GM12801 (cell line): Measurements from ENCODE around the gene MCCC2.

ENCODE experiments used
- CTCF ChIP-seq: IDR thresholded peaks from one replicate; pipeline ENCODE4 v1.5.1; 2011; ENCODE audit warnings: control low read depth; ENCODE audit not compliant: insufficient read length; ENCODE audit errors: extremely low read depth

Gene MCCC2

DNA sequence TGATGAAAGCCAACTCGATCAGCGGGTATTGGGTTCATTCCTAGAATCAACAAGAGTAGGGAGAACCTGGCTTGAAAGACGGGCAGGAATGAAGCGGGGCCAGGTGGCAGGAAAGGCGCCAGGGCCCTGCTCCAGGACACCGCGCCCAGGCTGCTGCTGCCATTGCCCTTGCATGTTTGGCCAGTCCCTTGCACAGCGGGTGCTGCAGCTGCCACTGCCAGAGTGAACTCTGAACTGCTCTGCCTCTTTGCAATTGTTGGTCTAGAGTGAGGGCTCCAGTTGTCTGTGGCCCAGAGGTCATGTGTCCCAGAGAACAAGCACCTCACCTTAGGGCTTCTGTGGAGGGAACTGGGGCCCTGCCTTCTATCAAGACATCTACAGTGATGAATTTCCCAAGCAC, 107.9 kb downstream of the MCCC2 start:
- no peak for TF ChIP-seq CTCF

DNA sequence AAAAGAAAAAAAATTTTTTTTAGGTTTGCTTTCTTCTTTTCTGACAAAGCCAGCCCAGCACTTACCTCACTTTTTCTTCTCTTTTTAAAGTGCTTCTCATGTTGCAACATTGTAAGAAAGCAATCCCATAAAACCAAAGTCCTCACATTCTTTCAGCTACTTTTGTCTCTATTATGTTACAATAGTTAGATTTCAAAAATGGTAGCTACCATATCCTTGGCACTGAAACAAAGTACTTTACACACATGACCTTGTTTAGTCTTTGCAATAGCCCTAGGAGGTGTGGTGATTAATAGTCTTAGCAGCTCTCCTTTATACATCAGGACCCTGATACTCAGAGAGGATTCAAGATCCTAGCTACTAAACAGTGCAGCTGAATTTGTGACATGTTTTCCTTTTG, 108.5 kb downstream of the MCCC2 start:
- TF ChIP-seq CTCF: no peak

- TF ChIP-seq CTCF: no peak
These were observed 110.8 kb downstream of the MCCC2 start for GRCh38 chr5:71697967-71698366.

DNA sequence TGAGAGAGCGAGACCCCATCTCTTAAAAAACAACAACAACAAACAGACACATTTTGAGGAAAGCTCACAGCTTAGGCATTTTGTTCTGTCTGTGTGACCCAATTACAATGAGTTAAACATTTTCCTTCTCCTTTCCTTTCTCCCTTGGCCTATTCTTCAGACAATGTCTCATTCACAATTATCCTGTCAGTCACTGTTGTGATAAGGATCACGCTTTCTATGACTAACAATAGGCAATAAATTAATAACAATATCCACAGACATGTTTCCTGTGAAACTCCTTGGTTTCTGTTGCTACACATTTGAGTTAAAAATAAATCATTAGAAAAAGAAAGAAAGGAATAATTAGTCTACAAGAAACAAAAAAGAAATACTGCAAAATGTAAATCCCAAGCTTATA, 112.1 kb downstream of the MCCC2 start:
- no peak for TF ChIP-seq CTCF

DNA sequence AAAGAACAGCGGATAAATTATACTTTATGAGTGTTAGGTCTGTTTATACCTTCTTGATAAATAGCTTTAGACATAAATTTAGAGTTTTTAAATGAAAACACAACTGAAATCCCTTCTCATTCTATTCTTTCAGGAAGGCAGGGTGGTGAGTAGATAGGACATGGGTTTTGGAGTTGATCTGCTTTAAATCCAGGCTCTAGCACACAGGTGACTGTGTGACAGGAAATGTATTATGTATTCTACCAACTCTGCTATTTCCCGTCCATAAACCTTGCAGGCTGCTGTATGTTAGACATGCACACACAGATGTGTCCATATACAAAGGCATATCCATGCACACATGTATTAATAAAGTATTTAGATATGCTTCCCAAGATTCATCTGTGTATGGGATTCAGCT, 112.6 kb downstream of the MCCC2 start:
- TF ChIP-seq CTCF: no peak

- TF ChIP-seq CTCF: no peak
These were observed 113.7 kb downstream of the MCCC2 start for GRCh38 chr5:71700803-71701202.

GRCh38 chr5:71701407-71701806, 114.3 kb downstream of the MCCC2 start:
- TF ChIP-seq CTCF: no peak

DNA sequence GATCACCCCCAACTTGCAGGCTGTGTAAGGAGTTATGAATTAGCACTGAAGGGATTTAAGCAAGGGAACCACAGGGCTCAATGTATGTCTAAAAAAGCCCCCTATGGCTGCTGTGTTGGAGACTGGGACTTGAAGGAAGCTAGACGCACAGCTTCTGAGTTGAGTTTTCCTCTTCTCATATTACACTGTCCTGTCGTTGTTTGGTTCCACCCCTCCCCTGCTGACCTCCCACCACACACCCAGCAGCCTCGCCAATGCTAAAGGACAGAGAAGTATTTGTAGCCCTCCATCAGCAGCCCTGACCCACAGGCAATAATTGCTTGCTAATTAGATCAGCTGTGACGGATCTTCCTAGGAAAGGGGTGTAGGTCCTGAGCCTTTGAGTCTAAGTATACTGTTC, 116.8 kb downstream of the MCCC2 start:
- no peak for TF ChIP-seq CTCF
